HEK293 (cell line): ENCODE data around the gene KATNAL1.

ENCODE experiments used
- KLF1 ChIP-seq: fragments of 450-650 bp; formaldehyde crosslinking; IDR thresholded peaks from 2 replicates; pipeline ENCODE4 v1.5.1; 2016; ENCODE audit warnings: missing biosample characterization, missing genetic modification characterization
- SP7 ChIP-seq: fragments of 450-650 bp; formaldehyde crosslinking; IDR thresholded peaks from 2 replicates; pipeline ENCODE4 v1.5.1; 2016; ENCODE audit warnings: missing biosample characterization, missing genetic modification characterization
- TSHZ1 ChIP-seq: fragments of 450-650 bp; formaldehyde crosslinking; IDR thresholded peaks from 2 replicates; pipeline ENCODE4 v1.5.1; 2016; ENCODE audit warnings: missing biosample characterization, missing genetic modification characterization, borderline replicate concordance
- ZBTB1 ChIP-seq: fragments of 450-650 bp; formaldehyde crosslinking; IDR thresholded peaks from 2 replicates; pipeline ENCODE4 v1.5.1; 2016; ENCODE audit warnings: missing biosample characterization, missing genetic modification characterization
- ZBTB21 ChIP-seq: fragments of 450-650 bp; formaldehyde crosslinking; IDR thresholded peaks from 2 replicates; pipeline ENCODE4 v1.5.1; 2017; ENCODE audit warnings: missing biosample characterization, missing genetic modification characterization
- ZNF10 ChIP-seq: fragments of 450-650 bp; formaldehyde crosslinking; IDR thresholded peaks from 2 replicates; pipeline ENCODE4 v1.5.1; 2017; ENCODE audit warnings: missing biosample characterization, missing genetic modification characterization
- ZNF530 ChIP-seq: fragments of 450-650 bp; formaldehyde crosslinking; IDR thresholded peaks from 2 replicates; pipeline ENCODE4 v1.5.1; 2016; ENCODE audit warnings: low read depth, missing biosample characterization, missing genetic modification characterization
- ZNF658 ChIP-seq: fragments of 450-650 bp; formaldehyde crosslinking; IDR thresholded peaks from 2 replicates; pipeline ENCODE4; 2016; ENCODE audit warnings: missing biosample characterization, missing genetic modification characterization
- ZNF776 ChIP-seq: fragments of 450-650 bp; formaldehyde crosslinking; IDR thresholded peaks from 2 replicates; pipeline ENCODE4 v1.5.0; 2017; ENCODE audit warnings: missing biosample characterization, missing genetic modification characterization, borderline replicate concordance
- TF ChIP-seq, protein P1 (sequence below): fragments of 450-650 bp; formaldehyde crosslinking; IDR thresholded peaks from 2 replicates; pipeline ENCODE4 v1.5.1; 2016; ENCODE audit warnings: missing biosample characterization, missing genetic modification characterization
- TF ChIP-seq, protein P2 (sequence below): fragments of 450-650 bp; formaldehyde crosslinking; IDR thresholded peaks from 2 replicates; pipeline ENCODE4 v1.5.1; 2016; ENCODE audit warnings: missing biosample characterization, missing genetic modification characterization

DNA sequence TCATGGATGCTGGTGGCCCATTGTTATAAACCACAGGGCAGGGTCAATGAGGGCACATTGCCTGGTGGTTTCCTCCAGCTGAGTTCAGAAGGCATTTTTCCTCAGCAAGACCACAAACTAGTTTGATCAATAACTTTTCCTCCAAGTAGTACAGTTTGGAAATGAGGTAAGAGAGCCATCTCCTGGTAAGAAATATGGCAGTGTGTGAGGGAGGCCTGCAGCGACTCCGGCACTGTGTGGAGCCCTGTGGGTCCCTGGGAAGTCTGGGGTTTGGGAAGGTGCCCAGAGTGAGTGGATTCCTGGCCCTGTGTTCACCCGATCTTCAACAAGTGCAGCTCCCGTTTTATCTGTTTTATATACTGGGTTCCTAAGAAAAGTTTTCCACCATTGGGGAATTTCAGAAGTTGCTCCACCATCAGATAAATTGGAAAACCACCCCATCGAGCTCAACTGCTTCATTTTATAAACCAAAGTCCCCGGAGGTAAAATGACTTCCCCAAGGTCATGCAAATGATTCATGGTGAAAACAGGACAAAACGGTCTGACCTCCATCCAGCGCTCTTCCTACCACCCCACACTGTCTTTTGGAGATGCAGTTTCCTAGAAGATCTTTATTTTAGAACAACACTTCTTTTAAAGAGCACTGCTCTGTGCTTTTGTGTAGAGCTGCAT lies 148.4 kb downstream of the KATNAL1 start:
- TF ChIP-seq SP7 (tag by site-specific recombination) (no peak), KLF1 (tag by site-specific recombination) (no peak), ZNF776 (tag by site-specific recombination) (no peak), ZNF530 (tag by site-specific recombination) (no peak), ZNF10 (no peak), TSHZ1 (tag by site-specific recombination) (no peak), ZBTB1 (no peak), ZNF658 (tag by site-specific recombination) (no peak), ZBTB21 (no peak)
- TF ChIP-seq, protein P1, sequence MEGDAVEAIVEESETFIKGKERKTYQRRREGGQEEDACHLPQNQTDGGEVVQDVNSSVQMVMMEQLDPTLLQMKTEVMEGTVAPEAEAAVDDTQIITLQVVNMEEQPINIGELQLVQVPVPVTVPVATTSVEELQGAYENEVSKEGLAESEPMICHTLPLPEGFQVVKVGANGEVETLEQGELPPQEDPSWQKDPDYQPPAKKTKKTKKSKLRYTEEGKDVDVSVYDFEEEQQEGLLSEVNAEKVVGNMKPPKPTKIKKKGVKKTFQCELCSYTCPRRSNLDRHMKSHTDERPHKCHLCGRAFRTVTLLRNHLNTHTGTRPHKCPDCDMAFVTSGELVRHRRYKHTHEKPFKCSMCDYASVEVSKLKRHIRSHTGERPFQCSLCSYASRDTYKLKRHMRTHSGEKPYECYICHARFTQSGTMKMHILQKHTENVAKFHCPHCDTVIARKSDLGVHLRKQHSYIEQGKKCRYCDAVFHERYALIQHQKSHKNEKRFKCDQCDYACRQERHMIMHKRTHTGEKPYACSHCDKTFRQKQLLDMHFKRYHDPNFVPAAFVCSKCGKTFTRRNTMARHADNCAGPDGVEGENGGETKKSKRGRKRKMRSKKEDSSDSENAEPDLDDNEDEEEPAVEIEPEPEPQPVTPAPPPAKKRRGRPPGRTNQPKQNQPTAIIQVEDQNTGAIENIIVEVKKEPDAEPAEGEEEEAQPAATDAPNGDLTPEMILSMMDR (tag by site-specific recombination), result no peak
- TF ChIP-seq, protein P2, sequence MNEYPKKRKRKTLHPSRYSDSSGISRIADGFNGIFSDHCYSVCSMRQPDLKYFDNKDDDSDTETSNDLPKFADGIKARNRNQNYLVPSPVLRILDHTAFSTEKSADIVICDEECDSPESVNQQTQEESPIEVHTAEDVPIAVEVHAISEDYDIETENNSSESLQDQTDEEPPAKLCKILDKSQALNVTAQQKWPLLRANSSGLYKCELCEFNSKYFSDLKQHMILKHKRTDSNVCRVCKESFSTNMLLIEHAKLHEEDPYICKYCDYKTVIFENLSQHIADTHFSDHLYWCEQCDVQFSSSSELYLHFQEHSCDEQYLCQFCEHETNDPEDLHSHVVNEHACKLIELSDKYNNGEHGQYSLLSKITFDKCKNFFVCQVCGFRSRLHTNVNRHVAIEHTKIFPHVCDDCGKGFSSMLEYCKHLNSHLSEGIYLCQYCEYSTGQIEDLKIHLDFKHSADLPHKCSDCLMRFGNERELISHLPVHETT (tag by site-specific recombination), result no peak
